ENCODE data around the gene KANSL1L. TPM values are rescaled to one million over a fixed set of nuclear protein-coding genes. Genes with fewer than 3 reads are reported as not detected.

KANSL1L gene
- total RNA-seq, 4 donors from 2014 or later, result 25.1 to 41.5 (median 30.0) TPM

- DNase-seq (ENCODE audit: extremely low spot score), result no peak
- intact Hi-C loops (cut with DNase I), result loop anchor here (2.0 kb wide), 1 partner anchor 165 kb away; no protein-coding TSS in a partner anchor
- H3K27ac ChIP-seq (replicated peaks in 1 of 4), result peak overlapping the region in 3 of 4 donors; percentile 79 to 86 (median 85)
- H3K36me3 ChIP-seq, result peaks cover 0 to 8% (median 2%) of the 10 kb centered on the region in 4 donors
- peak overlapping the region; percentile 70 to 96 (median 78) for H3K4me3 ChIP-seq
- peaks cover 28 to 55% (median 51%) of the 10 kb centered on the region in 4 donors for H3K4me1 ChIP-seq
- WGBS, result 19% methylated on average over 2 of the region's 2 CpGs
- H3K27me3 ChIP-seq, result no peaks in the 10 kb centered on the region
- TF ChIP-seq POLR2AphosphoS5 (IDR thresholded peaks at IDR 0.05), result no peak
- TF ChIP-seq CTCF (IDR thresholded peaks at IDR 0.05), result no peak
- H3K9me3 ChIP-seq, result no peaks in the 10 kb centered on the region
Observed at GRCh38 chr2:210003359-210003758, 167.8 kb downstream of the KANSL1L start.

- Histone ChIP-seq H3K27me3 (no peaks in the 10 kb centered on the region), H3K4me3 (peak within 1 kb of the TSS; percentile 70 to 96 (median 78)), H3K36me3 (peaks cover 0 to 8% (median 0%) of the 10 kb centered on the region in 4 donors), H3K9me3 (no peaks in the 10 kb centered on the region), H3K27ac (replicated peaks in 1 of 4) (peak within 1 kb of the TSS; percentile 79 to 86 (median 83)), H3K4me1 (peaks cover 28 to 52% (median 49%) of the 10 kb centered on the region in 4 donors)
- TF ChIP-seq CTCF (IDR thresholded peaks at IDR 0.05) (no peak), POLR2AphosphoS5 (IDR thresholded peaks at IDR 0.05) (peak; percentile 86 to 93)
- intact Hi-C loops (cut with DNase I), result loop anchor here (2.0 kb wide), 1 partner anchor 166 kb away; no protein-coding TSS in a partner anchor
- DNase-seq (ENCODE audit: extremely low spot score), result peak; percentile 98
- WGBS, result under 1% methylated on average over 41 of the region's 58 CpGs
Observed at GRCh38 chr2:210002158-210003157, 168.8 kb downstream of the KANSL1L start, which contains the start of gene RPE. RPE (plus strand) TSS chr2:210002638; CDS start chr2:210002662, 24 bp downstream.

GRCh38 chr2:210000464-210001324, 170.5 kb downstream of the KANSL1L start:
- Histone ChIP-seq H3K36me3 (peaks cover 0 to 4% (median 0%) of the 10 kb centered on the region in 4 donors), H3K27me3 (no peaks in the 10 kb centered on the region), H3K4me3 (no peak overlapping the region), H3K27ac (replicated peaks in 1 of 4) (no peak overlapping the region), H3K9me3 (no peaks in the 10 kb centered on the region), H3K4me1 (peaks cover 27 to 34% (median 33%) of the 10 kb centered on the region in 4 donors)
- TF ChIP-seq EP300 (IDR thresholded peaks at IDR 0.05) (no peak), CTCF (IDR thresholded peaks at IDR 0.05) (no peak), POLR2A (IDR thresholded peaks at IDR 0.05; ENCODE audit: low read depth) (no peak), POLR2AphosphoS5 (IDR thresholded peaks at IDR 0.05) (no peak)
- WGBS, result 97% methylated on average over 20 of the region's 32 CpGs
- DNase-seq (ENCODE audit: extremely low spot score), result no peak
- intact Hi-C loops (cut with DNase I), result no loop called here

DNA sequence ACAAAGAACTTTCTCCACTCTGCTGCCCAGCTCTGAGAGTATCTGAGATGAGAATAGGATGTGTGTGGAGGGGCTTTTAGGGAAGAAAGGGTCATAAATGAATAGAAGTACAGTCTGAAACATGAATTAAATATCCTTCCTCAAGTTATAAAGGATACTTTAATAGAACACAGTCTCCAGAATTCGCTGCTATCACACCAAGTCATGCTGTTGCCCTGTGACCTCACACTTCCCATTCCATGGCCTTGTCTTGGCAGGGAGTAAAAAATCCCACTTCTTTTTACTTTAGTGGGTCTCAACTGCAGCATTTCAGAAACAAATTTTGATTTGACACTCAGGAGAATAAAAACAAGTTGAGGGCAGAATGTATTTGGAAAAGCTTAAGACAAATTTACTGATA, 172.6 kb downstream of the KANSL1L start:
- intact Hi-C loops (cut with DNase I), result no loop called here
- no peak overlapping the region for H3K27ac ChIP-seq (replicated peaks in 1 of 4)
- DNase-seq (ENCODE audit: extremely low spot score), result no peak
- H3K36me3 ChIP-seq, result no peaks in the 10 kb centered on the region
- peaks cover 10 to 14% (median 12%) of the 10 kb centered on the region in 4 donors for H3K4me1 ChIP-seq
- no peak overlapping the region for H3K4me3 ChIP-seq
- 43% methylated on average over 1 of the region's 1 CpG for WGBS
- H3K9me3 ChIP-seq, result no peaks in the 10 kb centered on the region
- H3K27me3 ChIP-seq, result no peaks in the 10 kb centered on the region
- TF ChIP-seq POLR2AphosphoS5 (IDR thresholded peaks at IDR 0.05) (no peak), EP300 (IDR thresholded peaks at IDR 0.05) (no peak), CTCF (IDR thresholded peaks at IDR 0.05) (no peak), POLR2A (IDR thresholded peaks at IDR 0.05; ENCODE audit: low read depth) (no peak)
